ENCODE measurements around the gene NEGR1.
A peak's percentile ranks its signal among the peaks of the same experiment; 100 is the strongest.
"Not testable (repeated sequence)": the region's sequence is repeated elsewhere in the genome, so short reads cannot be mapped to it uniquely, and the experiment has no call there.

The NEGR1 gene

GRCh38 chr1:72241397-72241796, 40.9 kb downstream of the NEGR1 start:
- H3K4me3 ChIP-seq (ENCODE audit: low read length), result no peak overlapping the region
- TF ChIP-seq CTCF (IDR thresholded peaks at IDR 0.05; ENCODE audit: insufficient read depth, low read depth, low read length, missing control alignments), result no peak
- peak; percentile 85 for DNase-seq (ENCODE audit: low read depth)

- H3K4me3 ChIP-seq (ENCODE audit: low read length); DNase-seq (ENCODE audit: low read depth): not testable (repeated sequence)
Measured at GRCh38 chr1:72235931-72236330, 46.4 kb downstream of the NEGR1 start.

GRCh38 chr1:72235062-72235461, 47.3 kb downstream of the NEGR1 start:
- H3K4me3 ChIP-seq (ENCODE audit: low read length), result no peak overlapping the region
- TF ChIP-seq CTCF (IDR thresholded peaks at IDR 0.05; ENCODE audit: insufficient read depth, low read depth, low read length, missing control alignments), result no peak
- no peak for DNase-seq (ENCODE audit: low read depth)

GRCh38 chr1:72230746-72231145, 51.6 kb downstream of the NEGR1 start:
- TF ChIP-seq CTCF (IDR thresholded peaks at IDR 0.05; ENCODE audit: insufficient read depth, low read depth, low read length, missing control alignments), result no peak
- peak; percentile 16 for DNase-seq (ENCODE audit: low read depth)
- no peak overlapping the region for H3K4me3 ChIP-seq (ENCODE audit: low read length)

GRCh38 chr1:72229893-72230292, 52.4 kb downstream of the NEGR1 start:
- no peak overlapping the region for H3K4me3 ChIP-seq (ENCODE audit: low read length)
- TF ChIP-seq CTCF (IDR thresholded peaks at IDR 0.05; ENCODE audit: insufficient read depth, low read depth, low read length, missing control alignments), result no peak
- peak; percentile 2 for DNase-seq (ENCODE audit: low read depth)

GRCh38 chr1:72227667-72228066, 54.7 kb downstream of the NEGR1 start:
- no peak for TF ChIP-seq CTCF (IDR thresholded peaks at IDR 0.05; ENCODE audit: insufficient read depth, low read depth, low read length, missing control alignments)
- DNase-seq (ENCODE audit: low read depth), result no peak
- H3K4me3 ChIP-seq (ENCODE audit: low read length), result no peak overlapping the region

GRCh38 chr1:72224506-72224905, 57.8 kb downstream of the NEGR1 start:
- no peak for DNase-seq (ENCODE audit: low read depth)
- no peak for TF ChIP-seq CTCF (IDR thresholded peaks at IDR 0.05; ENCODE audit: insufficient read depth, low read depth, low read length, missing control alignments)
- no peak overlapping the region for H3K4me3 ChIP-seq (ENCODE audit: low read length)

GRCh38 chr1:72221811-72222210, 60.5 kb downstream of the NEGR1 start:
- TF ChIP-seq CTCF (IDR thresholded peaks at IDR 0.05; ENCODE audit: insufficient read depth, low read depth, low read length, missing control alignments), result no peak
- no peak overlapping the region for H3K4me3 ChIP-seq (ENCODE audit: low read length)
- no peak for DNase-seq (ENCODE audit: low read depth)
